Right ventricle myocardium superior (tissue), 1 donor: ENCODE measurements around the gene MAP2K3. TPM values are rescaled to one million over a fixed set of nuclear protein-coding genes. Genes with fewer than 3 reads are reported as not detected.

Experiments used
- ATAC-seq: fragments of 200-7000 bp; cut with Tn5 transposase; one replicate; pipeline ENCODE4 v1.9.1; 2020; ENCODE audit warnings: mild to moderate bottlenecking; ENCODE audit not compliant: poor library complexity
- DNase-seq: peaks from one replicate; pipeline ENCODE4 v3.0.0-alpha.2; 2020
- intact Hi-C: fragments of 100-400 bp; cut with DNase I; formaldehyde crosslinking; loops from one replicate; pipeline ENCODE4 v1.11.2; 2022
- total RNA-seq: library from RNA; stranded (reverse); fragmentation: NEBNext Ultra II Directional; extraction: Animal tissue kit (Norgen Biotek cat#: 25700); gene quantifications from one replicate; pipeline ENCODE4 v1.2.1, GENCODE V29; 2021
- donor health status: DM: no; HTN: yes; CAD: no; lungs with severe emphysema.

MAP2K3 gene
- total RNA-seq, 1 donor from 2014 or later = 30.8 TPM

DNA sequence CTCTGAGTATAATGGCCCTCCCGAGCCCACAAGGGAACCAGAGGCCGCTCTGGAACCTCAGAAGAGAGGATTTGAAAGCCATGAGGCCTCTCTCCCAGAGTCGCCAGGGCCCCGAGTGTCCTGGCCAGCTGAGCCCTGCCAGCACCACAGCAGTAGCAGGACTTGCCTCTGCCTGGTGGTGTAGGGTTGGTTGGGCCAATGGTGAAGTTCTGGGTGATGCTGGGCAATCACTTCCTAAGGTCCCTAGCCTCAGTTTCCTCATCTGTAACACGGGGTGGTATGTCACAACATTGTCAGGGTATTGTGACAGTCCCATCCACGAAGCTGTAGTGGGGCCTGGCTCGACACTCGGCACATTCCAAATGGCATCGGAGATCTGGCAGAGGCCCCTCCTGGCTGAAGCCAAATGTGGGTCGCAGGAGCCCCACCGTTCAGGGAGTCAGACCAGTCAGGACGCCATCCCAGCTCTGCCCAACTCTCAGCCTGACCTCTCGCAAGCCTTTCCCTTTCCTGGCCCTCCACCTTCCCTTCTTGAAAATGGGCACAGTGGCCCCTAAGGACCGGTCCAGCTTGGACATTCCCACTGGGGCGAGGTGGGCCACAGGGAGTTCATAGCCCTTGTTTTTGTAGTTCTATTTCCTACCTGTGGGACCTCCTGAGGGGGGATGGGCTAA lies 33.0 kb upstream of the MAP2K3 start:
- DNase-seq (no peak), ATAC-seq (no peak)
- intact Hi-C loops = loop anchor here (2.0 to 10.0 kb wide), 2 partner anchors 87 to 125 kb away; partner anchors contain the start of gene DHRS7B

DNA sequence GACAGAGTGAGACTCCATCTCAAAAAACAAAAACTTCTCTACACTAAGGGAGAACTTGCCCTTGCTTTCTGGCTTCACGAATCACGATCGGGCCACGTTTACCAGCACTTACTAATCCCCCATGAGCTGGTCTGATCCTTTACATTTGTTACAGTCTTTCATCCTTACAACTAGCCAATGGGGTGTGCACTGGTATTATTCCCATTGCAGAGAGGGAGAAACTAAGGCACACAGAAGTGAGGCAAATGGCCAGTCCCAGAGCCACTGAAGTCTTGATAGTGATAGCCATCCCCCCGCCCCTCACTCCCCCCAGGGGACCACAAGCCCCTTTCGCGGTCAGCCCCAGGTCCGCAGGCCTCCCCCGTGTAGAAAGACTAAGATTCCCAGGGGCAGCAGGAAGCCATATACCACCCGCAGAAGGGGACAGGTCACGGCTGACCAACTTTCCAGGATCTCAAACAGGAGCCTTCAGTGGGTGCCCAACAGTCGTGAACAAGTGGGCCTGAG lies 32.2 kb upstream of the MAP2K3 start:
- DNase-seq (no peak), ATAC-seq (no peak)
- intact Hi-C loops = loop anchor here (10.0 kb wide), 1 partner anchor 88 kb away; no protein-coding TSS in a partner anchor

DNA sequence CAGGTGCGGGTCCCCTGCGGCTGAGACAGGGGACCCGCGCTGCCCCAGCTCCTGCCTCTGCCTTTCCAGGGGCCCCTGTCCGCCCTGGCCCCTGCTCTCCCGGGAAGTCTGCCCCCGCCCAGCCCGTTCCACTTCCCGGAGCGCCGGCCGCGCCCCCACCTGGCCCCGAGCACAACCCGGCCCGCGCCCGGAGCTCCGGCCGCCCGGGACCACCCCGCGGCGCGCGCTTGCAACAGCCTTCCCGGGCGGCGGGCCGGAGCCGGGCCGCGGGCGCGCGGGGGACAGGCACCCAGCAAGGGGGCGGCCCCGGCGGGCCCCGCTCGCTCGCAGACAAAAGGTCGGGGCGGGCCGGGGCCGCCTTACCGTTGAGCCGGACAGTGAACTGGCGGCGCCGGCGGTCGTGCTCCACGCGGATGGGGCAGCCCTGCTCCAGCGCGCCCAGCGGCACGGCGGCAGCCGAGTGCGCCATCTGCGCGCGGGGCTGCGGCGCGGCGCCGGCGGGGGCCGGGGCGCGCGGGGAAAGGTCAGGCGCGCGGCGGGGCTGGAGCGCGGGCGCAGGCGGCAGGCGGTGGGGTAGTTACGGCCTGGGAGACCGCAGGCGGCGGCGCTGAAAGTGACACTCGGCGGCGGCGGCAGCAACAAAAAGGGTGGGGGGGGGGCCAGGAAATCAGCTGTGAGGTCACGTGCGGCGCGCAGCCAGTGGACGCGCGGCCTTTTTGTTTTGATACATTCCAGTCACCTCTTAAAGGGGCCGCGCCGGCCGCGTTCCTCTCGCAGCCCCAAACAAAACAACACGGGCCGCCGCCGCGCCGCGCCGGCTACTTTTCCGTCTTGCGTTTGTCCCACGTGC lies 31.5 kb upstream of the MAP2K3 start, which contains the start of gene NATD1:
Gene NATD1 (minus strand): TSS at position 615 of the 850 bp plus-strand sequence. CDS start 146 bp downstream, at position 469.
- ATAC-seq (peak; percentile 85), DNase-seq (peak; percentile 95)
- intact Hi-C loops = loop anchor here (10.0 kb wide), 1 partner anchor 88 kb away; no protein-coding TSS in a partner anchor

DNA sequence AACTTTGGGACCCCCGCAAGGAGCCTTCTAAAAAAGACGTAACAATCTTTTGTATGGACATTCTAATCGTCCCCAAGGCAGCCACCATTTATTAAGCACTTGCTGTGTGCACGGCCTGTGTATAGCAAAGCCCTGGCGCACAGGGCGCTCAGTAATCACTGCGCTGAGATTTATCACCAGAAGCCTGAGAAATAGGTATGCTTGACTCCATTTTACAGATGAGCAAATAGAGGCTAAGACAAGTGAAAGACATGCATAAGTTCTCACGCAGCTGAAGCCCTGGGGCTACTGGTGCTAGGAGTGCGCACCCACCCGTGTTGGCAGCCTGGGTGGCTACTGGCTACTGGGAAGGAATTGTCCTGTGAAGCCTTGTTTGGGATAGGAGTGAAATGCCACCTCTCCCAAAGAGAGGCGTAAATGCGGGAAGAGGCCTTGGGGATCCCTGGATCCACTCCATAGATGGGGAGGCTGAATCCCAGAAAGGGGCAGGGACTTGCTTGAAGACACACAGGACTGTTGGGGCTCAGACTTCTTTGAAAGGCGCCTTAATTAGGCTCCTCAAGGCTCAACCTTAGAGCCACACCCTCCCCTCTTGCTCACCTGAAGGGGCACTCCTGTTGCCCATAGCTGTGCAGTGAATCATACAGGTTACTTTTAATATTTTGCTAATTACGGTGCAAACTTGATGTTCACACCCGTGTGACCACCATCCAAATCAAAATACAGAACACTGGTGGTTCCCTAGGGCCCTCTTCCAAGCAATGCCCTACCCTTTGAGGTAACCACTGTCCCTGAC lies 30.7 kb upstream of the MAP2K3 start:
- DNase-seq = no peak
- intact Hi-C loops = loop anchor here (10.0 kb wide), 1 partner anchor 89 kb away; no protein-coding TSS in a partner anchor
- peak; percentile 2 for ATAC-seq

DNA sequence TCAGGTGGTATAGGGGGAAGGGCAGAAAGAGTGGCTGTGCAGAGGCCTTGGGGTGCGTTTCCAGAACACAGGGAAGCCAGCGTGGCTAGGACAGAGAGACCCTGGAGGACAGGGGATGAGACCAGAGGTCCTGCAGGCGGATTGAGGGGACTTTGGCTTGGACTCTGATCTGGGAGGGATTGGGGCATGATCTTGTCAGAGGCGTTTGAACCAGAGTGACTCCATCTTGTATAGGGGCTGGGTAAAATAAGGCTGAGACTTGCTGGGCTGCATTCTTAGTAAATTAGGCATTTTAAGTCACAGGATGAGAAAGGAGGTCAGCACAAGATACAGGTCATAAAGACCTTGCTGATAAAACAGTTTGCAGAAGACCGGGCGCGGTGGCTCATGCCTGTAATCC lies 25.9 kb upstream of the MAP2K3 start:
- ATAC-seq = no peak
- intact Hi-C loops = loop anchor here (10.0 kb wide), 1 partner anchor 94 kb away; no protein-coding TSS in a partner anchor
- DNase-seq = no peak

DNA sequence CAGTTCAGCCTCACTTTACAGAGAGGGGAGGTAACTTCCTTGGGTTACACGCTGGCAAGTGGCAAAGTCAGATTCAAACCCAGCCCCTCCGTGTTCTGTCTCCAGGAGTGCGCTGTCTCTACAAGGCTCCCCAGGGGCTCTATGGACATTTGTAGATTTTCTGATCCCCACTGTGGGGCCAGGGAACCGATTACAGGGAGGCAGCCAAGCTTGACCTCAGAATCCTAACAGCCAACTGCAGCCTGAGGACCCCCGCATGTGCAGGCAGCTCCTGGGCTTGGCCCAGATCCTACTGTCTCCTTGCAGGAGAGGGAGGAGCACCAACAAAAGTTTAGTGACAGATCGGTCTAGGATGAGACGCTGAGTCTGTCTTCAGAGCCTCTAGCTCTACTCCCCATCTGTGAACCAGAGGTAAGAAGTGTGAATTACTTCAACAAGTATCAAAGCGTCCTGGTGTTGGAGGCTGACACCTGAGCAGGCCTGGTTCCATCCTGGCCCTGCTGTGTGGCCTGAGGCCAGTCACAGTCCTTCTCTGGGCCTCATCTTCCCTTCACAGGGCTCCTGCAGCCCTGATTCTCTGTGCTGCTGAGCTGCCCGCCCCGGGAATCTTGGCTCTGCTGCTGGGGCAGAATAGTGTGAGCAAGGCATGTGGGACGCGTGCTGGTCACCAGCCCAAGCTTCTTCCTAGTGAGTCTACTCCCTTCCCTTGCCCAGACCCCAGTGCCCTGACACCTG lies 22.1 kb upstream of the MAP2K3 start:
- intact Hi-C loops = loop anchor here (10.0 kb wide), 2 partner anchors 48 to 62 kb away; partner anchors contain the start of gene TMEM11

DNA sequence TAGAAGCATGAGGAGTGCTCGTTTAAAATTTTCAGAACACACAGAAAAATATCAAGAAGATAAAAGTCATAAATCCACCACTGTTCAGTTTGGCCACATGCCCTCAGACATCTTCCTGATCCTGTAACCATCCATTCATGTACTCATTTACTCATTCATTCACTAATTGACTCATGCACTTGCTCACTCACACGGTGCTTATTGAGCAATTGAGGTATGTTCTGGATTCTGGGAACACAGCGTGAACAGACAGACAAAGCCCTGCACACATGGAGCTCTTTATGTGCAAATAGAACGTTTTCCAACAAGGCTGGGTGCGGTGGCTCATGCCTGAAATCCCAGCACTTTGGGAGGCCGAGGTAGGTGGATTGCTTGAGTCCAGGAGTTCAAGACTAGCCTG lies 21.1 kb upstream of the MAP2K3 start:
- intact Hi-C loops = loop anchor here (10.0 kb wide), 2 partner anchors 49 to 61 kb away; partner anchors contain the start of gene TMEM11
- DNase-seq = no peak
- no peak for ATAC-seq

More for the DNA sequence above, 22.1 kb upstream of the MAP2K3 start:
- DNase-seq = no peak
- no peak for ATAC-seq

DNA sequence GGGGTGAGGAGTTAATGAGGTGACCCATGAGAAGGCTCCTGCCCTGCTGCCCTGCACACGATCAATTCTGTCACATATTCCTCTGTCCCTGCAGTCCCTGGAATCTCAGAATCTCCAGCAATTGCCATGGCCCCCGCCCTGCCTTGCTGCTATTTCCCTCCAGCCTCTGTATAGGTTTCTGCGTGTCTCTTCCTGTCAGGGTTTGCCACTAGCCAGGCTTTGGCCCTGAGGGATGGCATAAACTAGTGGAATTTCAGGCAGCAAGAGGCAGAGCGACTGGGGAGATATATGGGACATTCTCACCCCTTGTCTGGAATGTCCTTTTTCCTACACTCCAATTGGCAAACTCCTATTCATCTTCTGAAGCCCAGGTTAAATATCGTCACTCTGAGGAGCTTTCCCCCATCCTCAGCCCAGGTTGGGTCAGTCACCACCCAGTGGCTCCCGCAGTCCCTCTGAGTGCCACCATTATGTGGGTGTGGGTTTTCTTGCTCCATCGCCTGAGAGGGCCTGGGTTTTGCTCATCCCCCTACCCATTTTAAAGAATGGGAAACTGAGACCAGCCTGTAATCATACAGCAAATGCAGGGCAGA lies 15.8 kb upstream of the MAP2K3 start:
- intact Hi-C loops = loop anchor here (10.0 kb wide), 2 partner anchors 54 to 56 kb away; partner anchors contain the start of gene TMEM11
- DNase-seq (no peak), ATAC-seq (no peak)

DNA sequence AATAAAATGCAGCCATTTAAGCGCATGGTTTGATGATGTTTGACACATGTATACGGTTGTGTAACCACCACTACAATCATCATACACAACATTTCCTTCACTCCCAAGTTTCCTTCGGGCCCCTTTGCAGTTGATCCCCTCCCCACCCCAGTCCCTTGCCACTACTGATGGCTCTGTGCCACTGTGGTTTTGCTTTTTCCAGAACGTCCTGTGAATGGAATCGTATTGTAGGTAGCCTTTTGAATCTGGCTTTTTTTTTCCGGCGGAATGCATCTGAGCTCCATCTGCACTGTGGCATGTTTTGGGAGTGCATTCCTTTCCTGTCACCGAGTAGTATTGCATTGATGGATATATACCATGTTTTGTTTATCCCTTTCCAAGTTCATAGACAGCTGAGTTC lies 15.1 kb upstream of the MAP2K3 start:
- ATAC-seq (no peak), DNase-seq (no peak)
- intact Hi-C loops = loop anchor here (10.0 kb wide), 2 partner anchors 55 kb away; partner anchors contain the start of gene TMEM11

DNA sequence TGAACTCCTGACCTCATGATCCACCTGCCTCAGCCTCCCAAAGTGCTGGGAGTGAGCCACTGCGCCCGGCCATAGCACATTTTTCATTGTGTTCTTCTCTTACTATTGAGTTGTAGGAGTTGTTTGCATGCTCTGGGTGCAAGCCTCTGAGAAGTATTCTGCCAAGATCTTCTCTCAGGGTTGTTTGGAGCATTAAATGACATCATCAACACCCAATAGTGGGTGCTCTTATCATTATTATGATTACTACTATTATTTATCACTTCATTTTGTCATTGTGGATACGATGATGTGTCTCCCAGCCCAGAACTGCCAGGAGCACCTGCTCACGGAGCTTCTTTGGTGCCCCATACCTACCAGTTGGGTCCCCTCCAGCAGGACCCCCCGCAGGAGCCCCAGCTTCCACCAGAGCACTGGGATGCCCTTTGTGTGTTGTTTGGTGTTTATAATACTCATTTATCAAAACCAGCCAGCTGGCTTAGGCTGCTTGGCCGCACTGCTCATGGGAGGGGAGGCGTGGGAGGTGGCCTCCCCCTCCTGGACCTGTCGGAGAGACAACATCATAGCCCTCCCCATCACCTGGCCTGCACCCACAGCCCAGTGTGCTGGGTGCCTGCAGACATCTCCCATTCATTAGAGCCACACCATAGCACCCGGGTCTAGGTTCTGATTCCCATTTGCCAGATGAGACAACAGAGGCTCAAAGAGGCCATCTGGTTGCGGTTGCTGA lies 12.9 kb upstream of the MAP2K3 start:
- no peak for ATAC-seq
- no peak for DNase-seq
- intact Hi-C loops = no loop called here

DNA sequence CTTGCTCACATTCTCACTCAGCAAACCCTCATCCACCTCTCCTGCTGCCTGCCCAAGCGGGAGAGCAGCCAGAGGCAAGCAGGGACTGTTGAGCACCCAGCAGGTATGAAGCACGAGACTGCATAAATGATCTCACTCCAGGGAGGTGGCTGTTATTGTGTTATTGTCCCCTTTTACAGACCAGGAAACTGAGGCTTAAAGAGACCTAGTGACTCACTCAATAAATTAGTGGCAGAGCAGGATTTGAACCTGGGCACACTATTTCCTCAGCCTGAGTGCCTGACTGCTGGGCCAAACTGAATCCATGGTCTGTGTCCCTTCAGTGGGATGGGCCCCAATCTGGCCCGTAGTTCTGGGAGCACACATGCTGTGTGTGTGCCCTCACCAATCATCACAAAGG lies 12.3 kb upstream of the MAP2K3 start:
- DNase-seq = no peak
- ATAC-seq = no peak
- intact Hi-C loops = no loop called here

DNA sequence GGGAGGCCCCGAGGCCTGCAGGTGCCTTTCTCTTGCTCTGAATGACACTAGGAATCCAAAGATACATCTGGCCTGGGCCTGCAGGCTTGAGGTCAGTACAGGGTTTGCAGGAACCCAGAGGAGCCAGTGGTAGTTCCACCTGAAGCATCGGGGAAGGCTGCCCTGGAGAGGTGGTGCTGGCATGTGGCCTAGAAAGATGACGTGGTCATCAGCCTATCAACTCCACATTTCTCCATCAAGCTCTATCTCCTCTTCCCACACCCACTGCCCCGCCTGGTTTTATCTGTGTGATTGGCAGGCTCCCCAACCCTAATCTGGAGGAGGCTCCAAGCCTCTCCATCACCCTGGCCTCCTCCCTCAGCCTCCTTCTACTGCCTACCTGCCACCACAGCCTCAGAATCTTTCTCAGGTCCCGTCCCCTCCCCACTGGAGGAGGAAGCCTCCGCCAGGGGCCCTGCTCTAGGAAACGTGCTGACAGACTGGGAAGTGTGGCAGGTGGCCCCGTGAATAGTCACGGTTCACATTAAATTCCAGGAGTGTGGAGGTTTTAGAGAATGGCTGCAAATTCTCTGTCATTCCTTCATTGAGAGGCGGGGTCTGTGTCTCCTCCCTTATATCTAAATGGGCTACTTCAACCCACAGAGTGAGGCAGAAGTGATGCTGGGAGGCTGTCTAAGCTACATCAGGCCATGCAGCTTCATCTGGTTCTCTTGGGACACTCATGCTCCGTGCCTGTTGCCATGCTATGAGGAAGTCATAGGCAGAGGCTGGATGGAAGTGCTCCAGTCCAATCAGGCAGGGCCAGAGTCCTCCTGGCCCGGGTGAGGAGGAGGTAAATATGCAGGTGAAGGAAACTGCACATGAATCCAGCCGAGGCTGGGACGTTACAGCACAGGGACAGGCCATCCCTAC lies 11.4 kb upstream of the MAP2K3 start:
- intact Hi-C loops = no loop called here
- DNase-seq (no peak), ATAC-seq (no peak)

DNA sequence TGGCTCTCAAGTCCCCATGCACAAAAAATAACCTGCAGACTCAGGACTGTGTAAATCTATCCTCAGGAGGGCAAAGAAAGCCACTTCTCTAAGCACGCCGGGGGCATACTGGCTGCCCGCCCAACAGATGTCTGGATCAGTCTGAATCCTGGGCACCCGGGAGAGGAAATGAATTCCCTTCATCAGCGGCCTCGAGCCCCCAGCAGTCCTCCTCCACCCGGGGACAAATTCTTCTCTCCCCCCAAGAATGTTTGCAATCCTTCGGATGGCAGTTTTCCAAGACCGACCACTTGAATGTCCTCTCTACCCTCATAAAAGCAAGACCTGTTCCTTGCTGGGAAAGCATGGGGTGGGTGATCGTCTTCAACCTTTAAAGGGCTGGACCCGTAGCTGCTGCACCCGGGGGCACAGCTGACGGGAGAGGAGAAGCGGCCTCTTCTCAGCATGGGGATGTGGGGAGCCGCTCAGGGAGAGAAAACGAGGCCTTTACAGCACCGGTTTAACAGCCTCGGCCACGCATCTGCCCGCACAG lies 9.4 kb upstream of the MAP2K3 start:
- no peak for ATAC-seq
- intact Hi-C loops = no loop called here
- no peak for DNase-seq

DNA sequence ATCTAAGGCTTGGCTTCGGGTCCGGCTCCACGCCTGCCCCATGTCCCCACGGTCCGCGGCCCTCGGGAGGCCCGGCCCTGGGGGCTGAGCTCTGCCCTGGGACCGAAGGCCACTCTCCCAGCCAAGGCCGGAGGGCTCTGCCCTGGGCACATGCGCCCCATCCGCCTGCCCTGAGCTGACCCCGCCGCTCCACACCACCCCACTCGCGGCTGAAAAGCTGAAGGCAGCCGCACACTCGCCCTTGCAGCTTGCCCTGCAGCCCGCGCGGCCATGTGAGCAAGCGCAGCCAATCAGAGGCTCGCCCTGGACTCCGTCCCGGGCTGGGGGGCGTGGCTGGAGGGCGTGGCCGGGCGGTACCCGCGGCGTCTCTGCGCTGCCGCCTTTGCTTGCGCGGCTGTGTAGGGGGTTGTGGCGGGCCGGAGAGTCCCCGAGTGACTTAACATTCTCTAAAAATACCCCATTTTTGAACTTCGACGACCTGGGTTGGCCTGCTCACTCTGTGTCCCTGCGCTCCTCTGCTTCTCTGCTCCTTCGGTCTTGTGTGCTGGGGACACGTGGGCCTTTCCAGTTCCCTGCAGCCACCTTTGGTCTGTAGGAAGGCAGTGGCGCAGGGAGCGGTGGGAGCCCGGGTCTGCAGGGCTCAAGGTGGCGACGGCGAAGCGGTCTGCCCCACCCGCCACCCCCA lies 8.8 kb upstream of the MAP2K3 start:
- DNase-seq (peak; percentile 97), ATAC-seq (peak; percentile 98)
- intact Hi-C loops = no loop called here

DNA sequence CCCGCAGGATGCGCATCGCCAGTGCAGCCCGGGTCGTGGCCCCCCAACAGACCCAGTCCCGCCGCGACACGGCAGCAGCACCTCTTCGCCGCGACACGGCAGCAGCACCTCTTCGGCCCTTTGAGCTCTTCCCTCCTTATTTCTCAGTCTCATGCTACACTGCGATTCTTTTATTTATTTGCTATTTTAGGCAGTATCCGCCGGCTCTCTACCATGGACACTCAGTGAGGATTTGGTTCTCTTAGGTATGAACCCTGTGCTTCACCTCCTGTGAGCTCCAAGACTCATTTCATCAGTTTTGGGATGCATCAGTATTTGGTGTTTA lies 8.3 kb upstream of the MAP2K3 start:
- ATAC-seq (no peak), DNase-seq (no peak)
- intact Hi-C loops = no loop called here
